ENCODE data around the gene SNX24. TPM values are rescaled to one million over a fixed set of nuclear protein-coding genes. Genes with fewer than 3 reads are reported as not detected.

The SNX24 gene
- total RNA-seq, 1 donor from 2014 or later, result 16.2 TPM

Other genes starting within 250 kb of the SNX24 start
- 47.0 and 55.5 TPM in 2 replicates for gene SNX2, start 70.5 kb upstream of the SNX24 start, total RNA-seq
- gene PPIC, start 191.1 kb downstream of the SNX24 start, total RNA-seq, result 34.0 and 57.3 TPM in 2 replicates
- under 0.01 TPM in 1 of 2 replicates, not detected in the other for gene PRDM6, start 243.6 kb downstream of the SNX24 start, total RNA-seq

Data from glomerular endothelial cell (primary cell).